HG03575 (cell line): ENCODE data around the gene TTC39B.

Experiments used
- ATAC-seq: cut with Tn5 transposase; IDR thresholded peaks from one replicate; pipeline ENCODE4 v1.9.1; 2021; ENCODE audit not compliant: unreplicated experiment, insufficient number of reproducible peaks, low FRiP score; ENCODE audit errors: extremely low read depth

TTC39B gene

GRCh38 chr9:15153961-15154360 lies 153.1 kb downstream of the TTC39B start:
- no peak for ATAC-seq

GRCh38 chr9:15150939-15151338 lies 156.1 kb downstream of the TTC39B start:
- no peak for ATAC-seq

- ATAC-seq = no peak
These were observed 157.6 kb downstream of the TTC39B start for GRCh38 chr9:15149450-15149849.

- no peak for ATAC-seq
These were observed 160.7 kb downstream of the TTC39B start for GRCh38 chr9:15146268-15146700.

- ATAC-seq = no peak
These were observed 162.4 kb downstream of the TTC39B start for GRCh38 chr9:15144622-15145061.

- peak; percentile 93 for ATAC-seq
These were observed 164.0 kb downstream of the TTC39B start for GRCh38 chr9:15142878-15143534.

- ATAC-seq = no peak
These were observed 167.0 kb downstream of the TTC39B start for GRCh38 chr9:15140051-15140450.

GRCh38 chr9:15139469-15139868 lies 167.5 kb downstream of the TTC39B start:
- no peak for ATAC-seq

- no peak for ATAC-seq
These were observed 168.7 kb downstream of the TTC39B start for GRCh38 chr9:15138357-15138686.

- ATAC-seq = no peak
These were observed 169.2 kb downstream of the TTC39B start for GRCh38 chr9:15137658-15138356.

- no peak for ATAC-seq
These were observed 169.9 kb downstream of the TTC39B start for GRCh38 chr9:15137089-15137488.

- ATAC-seq = no peak
These were observed 170.4 kb downstream of the TTC39B start for GRCh38 chr9:15136646-15137045.

GRCh38 chr9:15135164-15135792 lies 171.7 kb downstream of the TTC39B start:
- no peak for ATAC-seq

GRCh38 chr9:15133488-15133887 lies 173.5 kb downstream of the TTC39B start:
- ATAC-seq = no peak

GRCh38 chr9:15132091-15132490 lies 174.9 kb downstream of the TTC39B start:
- ATAC-seq = no peak

- ATAC-seq = no peak
These were observed 175.9 kb downstream of the TTC39B start for GRCh38 chr9:15131094-15131493.

- no peak for ATAC-seq
These were observed 179.2 kb downstream of the TTC39B start for GRCh38 chr9:15127831-15128230.

GRCh38 chr9:15121630-15122029 lies 185.4 kb downstream of the TTC39B start:
- ATAC-seq = no peak

GRCh38 chr9:15116130-15116580 lies 190.9 kb downstream of the TTC39B start:
- ATAC-seq = no peak

GRCh38 chr9:15115702-15116101 lies 191.3 kb downstream of the TTC39B start:
- ATAC-seq = no peak
